ENCODE measurements around the gene TIAM2. TPM values are rescaled to one million over a fixed set of nuclear protein-coding genes. Genes with fewer than 3 reads are reported as not detected.

The TIAM2 gene
- total RNA-seq, 3 donors from 2014 or later (not counting 1 experiment from before 2014, with no cell fraction given), result 6.5 to 11.1 (median 8.7) TPM

DNA sequence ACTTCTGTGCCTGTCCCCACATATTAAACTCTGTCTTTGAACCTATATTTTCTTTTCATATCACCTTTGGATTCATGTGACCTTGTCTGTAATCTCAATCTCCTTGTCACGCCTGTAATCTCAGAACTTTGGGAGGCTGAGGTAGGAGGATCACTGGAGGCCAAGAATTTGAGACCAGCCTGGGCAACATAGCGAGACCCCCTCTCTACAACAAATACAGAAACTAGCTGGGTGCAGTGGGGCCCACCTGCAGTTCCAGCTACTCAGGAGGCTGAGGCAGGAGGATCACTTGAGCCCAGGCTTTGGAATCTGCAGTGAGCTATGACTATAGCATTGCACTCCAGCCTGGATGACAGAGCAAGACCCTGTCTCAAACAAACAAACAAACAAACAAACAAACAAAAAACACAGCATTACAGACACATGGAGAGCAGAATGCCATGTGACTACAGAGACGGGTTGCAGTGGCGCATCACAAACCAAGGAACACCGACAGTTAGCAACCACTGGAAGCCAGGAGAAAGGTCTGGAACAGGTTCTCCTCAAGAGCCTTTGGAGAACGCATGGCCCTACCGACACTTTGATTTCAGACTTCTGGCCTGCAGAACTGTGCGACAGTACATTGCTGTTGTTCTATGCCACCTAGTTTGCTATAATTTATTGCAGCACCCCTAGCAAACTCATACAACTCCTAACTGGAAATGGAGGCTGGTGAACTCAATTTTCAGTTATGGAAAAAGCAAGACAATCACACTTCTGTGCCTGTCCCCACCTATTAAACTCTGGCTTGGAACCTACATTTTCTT lies 14.6 kb upstream of the TIAM2 start:
- Mint-ChIP-seq H3K4me3 (no peak overlapping the region), H3K27ac (no peak overlapping the region), H3K4me1 (no peaks in the 10 kb centered on the region), H3K27me3 (ENCODE audit: low read depth in 2 of 2) (no peaks in the 10 kb centered on the region), H3K36me3 (no peaks in the 10 kb centered on the region), H3K9me3 (no peaks in the 10 kb centered on the region)
- Histone ChIP-seq H3K9me3 (ENCODE audit: control insufficient read depth, insufficient read depth, low read length) (no peaks in the 10 kb centered on the region), H3K36me3 (ENCODE audit: control insufficient read depth, insufficient read depth, low read length) (no peaks in the 10 kb centered on the region), H3K27me3 (ENCODE audit: control insufficient read depth, insufficient read depth, low read length) (no peaks in the 10 kb centered on the region), H3K4me3 (ENCODE audit: low read length) (no peak overlapping the region), H3K27ac (ENCODE audit: low read length) (no peak overlapping the region), H3K4me1 (ENCODE audit: control insufficient read depth, insufficient read depth, low read length) (no peaks in the 10 kb centered on the region)
- 95% methylated on average over 7 of the region's 8 CpGs for WGBS (ENCODE audit: insufficient coverage)
- TF ChIP-seq, protein P1, sequence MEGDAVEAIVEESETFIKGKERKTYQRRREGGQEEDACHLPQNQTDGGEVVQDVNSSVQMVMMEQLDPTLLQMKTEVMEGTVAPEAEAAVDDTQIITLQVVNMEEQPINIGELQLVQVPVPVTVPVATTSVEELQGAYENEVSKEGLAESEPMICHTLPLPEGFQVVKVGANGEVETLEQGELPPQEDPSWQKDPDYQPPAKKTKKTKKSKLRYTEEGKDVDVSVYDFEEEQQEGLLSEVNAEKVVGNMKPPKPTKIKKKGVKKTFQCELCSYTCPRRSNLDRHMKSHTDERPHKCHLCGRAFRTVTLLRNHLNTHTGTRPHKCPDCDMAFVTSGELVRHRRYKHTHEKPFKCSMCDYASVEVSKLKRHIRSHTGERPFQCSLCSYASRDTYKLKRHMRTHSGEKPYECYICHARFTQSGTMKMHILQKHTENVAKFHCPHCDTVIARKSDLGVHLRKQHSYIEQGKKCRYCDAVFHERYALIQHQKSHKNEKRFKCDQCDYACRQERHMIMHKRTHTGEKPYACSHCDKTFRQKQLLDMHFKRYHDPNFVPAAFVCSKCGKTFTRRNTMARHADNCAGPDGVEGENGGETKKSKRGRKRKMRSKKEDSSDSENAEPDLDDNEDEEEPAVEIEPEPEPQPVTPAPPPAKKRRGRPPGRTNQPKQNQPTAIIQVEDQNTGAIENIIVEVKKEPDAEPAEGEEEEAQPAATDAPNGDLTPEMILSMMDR (IDR thresholded peaks at IDR 0.05), result no peak
- DNase-seq (no peak), ATAC-seq (no peak)
- intact Hi-C loops (cut with micrococcal nuclease), result no loop called here

DNA sequence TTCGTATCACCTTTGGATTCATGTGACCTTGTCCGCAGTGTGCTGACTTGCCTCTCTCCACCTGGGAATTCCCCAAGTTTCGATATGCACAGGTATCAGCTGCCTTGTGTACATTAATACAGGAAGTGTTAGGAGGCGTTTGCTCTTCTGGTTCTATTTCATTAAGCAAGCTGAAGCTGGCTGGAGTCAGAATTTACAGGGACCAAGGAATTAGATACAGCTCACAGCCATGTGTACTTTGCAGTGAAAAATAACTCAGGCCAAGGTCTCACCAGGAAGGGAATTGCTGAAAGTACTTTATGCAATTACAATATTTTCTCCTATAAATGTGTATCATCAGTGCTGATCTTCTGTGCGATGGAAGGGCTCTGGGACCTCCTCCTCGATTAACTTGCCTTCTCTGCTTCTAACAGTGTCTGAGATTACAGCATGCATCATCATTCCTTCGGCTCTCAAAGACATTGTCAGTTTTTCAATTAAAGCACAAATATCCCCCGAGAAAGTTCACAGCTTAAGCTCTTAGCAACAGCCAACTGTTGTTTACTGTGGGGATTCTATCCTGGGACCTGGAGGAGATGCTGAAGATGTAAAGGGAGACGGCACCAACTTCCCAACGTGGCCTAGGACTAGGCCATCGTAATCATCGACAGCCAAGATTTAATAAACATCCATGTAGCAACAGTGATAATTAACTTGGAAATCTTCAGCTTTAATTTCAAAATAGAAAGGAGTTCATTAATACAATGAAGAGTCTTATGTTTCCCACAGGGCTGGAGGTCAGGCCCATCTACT lies 13.8 kb upstream of the TIAM2 start:
- Mint-ChIP-seq H3K36me3 (no peaks in the 10 kb centered on the region), H3K4me3 (no peak overlapping the region), H3K9me3 (no peaks in the 10 kb centered on the region), H3K27ac (no peak overlapping the region), H3K4me1 (no peaks in the 10 kb centered on the region), H3K27me3 (ENCODE audit: low read depth in 2 of 2) (no peaks in the 10 kb centered on the region)
- no peaks in the 10 kb centered on the region for H3K9me3 ChIP-seq (ENCODE audit: control insufficient read depth, insufficient read depth, low read length)
- DNase-seq (no peak), ATAC-seq (no peak)
- no peaks in the 10 kb centered on the region for H3K36me3 ChIP-seq (ENCODE audit: control insufficient read depth, insufficient read depth, low read length)
- H3K27ac ChIP-seq (ENCODE audit: low read length), result no peak overlapping the region
- intact Hi-C loops (cut with micrococcal nuclease), result no loop called here
- 86% methylated on average over 12 of the region's 12 CpGs for WGBS (ENCODE audit: insufficient coverage)
- no peaks in the 10 kb centered on the region for H3K4me1 ChIP-seq (ENCODE audit: control insufficient read depth, insufficient read depth, low read length)
- no peak overlapping the region for H3K4me3 ChIP-seq (ENCODE audit: low read length)
- H3K27me3 ChIP-seq (ENCODE audit: control insufficient read depth, insufficient read depth, low read length), result no peaks in the 10 kb centered on the region
- TF ChIP-seq, protein P1 (IDR thresholded peaks at IDR 0.05), result no peak

DNA sequence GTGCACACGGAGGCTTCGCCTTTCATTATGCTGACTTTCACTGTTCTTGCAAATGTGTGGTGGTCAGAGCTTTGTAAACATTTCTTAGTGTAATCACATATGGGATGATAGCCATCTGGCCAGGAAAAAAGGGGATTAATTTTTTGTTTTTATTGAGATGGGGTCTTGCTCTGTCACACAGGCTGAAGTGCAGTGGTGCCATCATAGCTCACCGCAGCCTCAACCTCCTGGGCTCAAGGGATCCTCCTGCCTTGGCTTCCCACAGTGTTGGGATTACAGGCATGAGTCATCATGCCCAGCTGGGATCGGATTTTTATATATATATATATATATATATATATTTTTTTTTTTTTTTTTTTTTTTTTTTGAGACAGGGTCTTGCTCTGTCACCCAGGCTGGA lies 11.0 kb upstream of the TIAM2 start:
- no peak overlapping the region for H3K27ac Mint-ChIP-seq
- 94% methylated on average over 3 of the region's 4 CpGs for WGBS (ENCODE audit: insufficient coverage)
- intact Hi-C loops (cut with micrococcal nuclease), result no loop called here
- Histone ChIP-seq H3K9me3 (ENCODE audit: control insufficient read depth, insufficient read depth, low read length) (no peaks in the 10 kb centered on the region), H3K27ac (ENCODE audit: low read length) (no peak overlapping the region), H3K4me3 (ENCODE audit: low read length) (no peak overlapping the region), H3K27me3 (ENCODE audit: control insufficient read depth, insufficient read depth, low read length) (no peaks in the 10 kb centered on the region), H3K36me3 (ENCODE audit: control insufficient read depth, insufficient read depth, low read length) (no peaks in the 10 kb centered on the region), H3K4me1 (ENCODE audit: control insufficient read depth, insufficient read depth, low read length) (no peaks in the 10 kb centered on the region)
- no peaks in the 10 kb centered on the region for H3K36me3 Mint-ChIP-seq
- H3K9me3 Mint-ChIP-seq, result no peaks in the 10 kb centered on the region
- no peak overlapping the region for H3K4me3 Mint-ChIP-seq
- DNase-seq (no peak), ATAC-seq (no peak)
- H3K4me1 Mint-ChIP-seq, result no peaks in the 10 kb centered on the region
- TF ChIP-seq, protein P1 (IDR thresholded peaks at IDR 0.05), result no peak
- H3K27me3 Mint-ChIP-seq (ENCODE audit: low read depth in 2 of 2), result no peaks in the 10 kb centered on the region
